Karpas-422 (cell line): ENCODE measurements around the gene KIF9. TPM values are rescaled to one million over a fixed set of nuclear protein-coding genes. Genes with fewer than 3 reads are reported as not detected.
A peak's percentile ranks its signal among the peaks of the same experiment; 100 is the strongest.
"Not testable (repeated sequence)": the region's sequence is repeated elsewhere in the genome, so short reads cannot be mapped to it uniquely, and the experiment has no call there.

Experiments used
- DNase-seq: peaks from one replicate; pipeline ENCODE4 v3.0.0-alpha.2; 2015
- H2AFZ ChIP-seq: fragments of 200-600 bp; sonication (generic); 2 replicates; pipeline ENCODE4 v1.6.1; 2014; ENCODE audit warnings: antibody characterized with exemption, low read length, mixed read lengths
- H3K27ac ChIP-seq: fragments of 200-600 bp; sonication (generic); 2 replicates; pipeline ENCODE4 v1.5.1; 2014; ENCODE audit warnings: mild to moderate bottlenecking, low read length, moderate library complexity
- H3K27me3 ChIP-seq: fragments of 200-600 bp; sonication (generic); 2 replicates; pipeline ENCODE4 v1.6.1; 2014; ENCODE audit warnings: low read length, mixed read lengths
- H3K36me3 ChIP-seq: fragments of 200-600 bp; sonication (generic); 2 replicates; pipeline ENCODE4 v1.6.1; 2014; ENCODE audit warnings: low read length, mixed read lengths; ENCODE audit not compliant: insufficient read depth
- H3K4me1 ChIP-seq: fragments of 200-600 bp; sonication (generic); 2 replicates; pipeline ENCODE4 v1.6.1; 2014; ENCODE audit warnings: mild to moderate bottlenecking, low read length, mixed read lengths
- H3K4me2 ChIP-seq: fragments of 200-600 bp; sonication (generic); 2 replicates; pipeline ENCODE4 v1.6.1; 2014; ENCODE audit warnings: low read length, low read depth, mild to moderate bottlenecking; ENCODE audit not compliant: poor library complexity, severe bottlenecking
- H3K4me3 ChIP-seq: fragments of 200-600 bp; sonication (generic); 2 replicates; pipeline ENCODE4 v1.5.1; 2014; ENCODE audit warnings: mild to moderate bottlenecking, antibody characterized with exemption, low read length, mixed read lengths
- H3K79me2 ChIP-seq: fragments of 200-600 bp; sonication (generic); 2 replicates; pipeline ENCODE4 v1.6.1; 2014; ENCODE audit warnings: mild to moderate bottlenecking, low read length, mixed read lengths
- H3K9ac ChIP-seq: fragments of 200-600 bp; sonication (generic); 2 replicates; pipeline ENCODE4 v1.6.0; 2014; ENCODE audit warnings: low read length
- H3K9me2 ChIP-seq: fragments of 200-600 bp; sonication (generic), shearing (Covaris generic); replicated peaks from 2 replicates; pipeline ENCODE4 v1.6.0; 2014; ENCODE audit warnings: mild to moderate bottlenecking, low read length, moderate library complexity; ENCODE audit not compliant: insufficient read depth
- H3K9me3 ChIP-seq: fragments of 300-700, 200-600 bp; sonication (generic); 2 replicates; pipeline ENCODE4 v1.6.1; 2014; ENCODE audit warnings: low read length, mixed read lengths
- H4K20me1 ChIP-seq: fragments of 200-600 bp; sonication (generic); 2 replicates; pipeline ENCODE4 v1.6.1; 2014; ENCODE audit warnings: mild to moderate bottlenecking, antibody characterized with exemption, low read length, low read depth; ENCODE audit not compliant: insufficient read depth
- total RNA-seq: library from RNA; depleted of rRNA; stranded (reverse); fragments of >200 nt; shearing (Covaris generic); gene quantifications from 2 replicates; pipeline ENCODE4 v1.2.3, GENCODE V29; 2014; ENCODE audit warnings: low replicate concordance; rRNA removed

Gene KIF9, protein sequence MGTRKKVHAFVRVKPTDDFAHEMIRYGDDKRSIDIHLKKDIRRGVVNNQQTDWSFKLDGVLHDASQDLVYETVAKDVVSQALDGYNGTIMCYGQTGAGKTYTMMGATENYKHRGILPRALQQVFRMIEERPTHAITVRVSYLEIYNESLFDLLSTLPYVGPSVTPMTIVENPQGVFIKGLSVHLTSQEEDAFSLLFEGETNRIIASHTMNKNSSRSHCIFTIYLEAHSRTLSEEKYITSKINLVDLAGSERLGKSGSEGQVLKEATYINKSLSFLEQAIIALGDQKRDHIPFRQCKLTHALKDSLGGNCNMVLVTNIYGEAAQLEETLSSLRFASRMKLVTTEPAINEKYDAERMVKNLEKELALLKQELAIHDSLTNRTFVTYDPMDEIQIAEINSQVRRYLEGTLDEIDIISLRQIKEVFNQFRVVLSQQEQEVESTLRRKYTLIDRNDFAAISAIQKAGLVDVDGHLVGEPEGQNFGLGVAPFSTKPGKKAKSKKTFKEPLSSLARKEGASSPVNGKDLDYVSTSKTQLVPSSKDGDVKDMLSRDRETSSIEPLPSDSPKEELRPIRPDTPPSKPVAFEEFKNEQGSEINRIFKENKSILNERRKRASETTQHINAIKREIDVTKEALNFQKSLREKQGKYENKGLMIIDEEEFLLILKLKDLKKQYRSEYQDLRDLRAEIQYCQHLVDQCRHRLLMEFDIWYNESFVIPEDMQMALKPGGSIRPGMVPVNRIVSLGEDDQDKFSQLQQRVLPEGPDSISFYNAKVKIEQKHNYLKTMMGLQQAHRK
- 8.3 and 21.1 TPM in 2 replicates for total RNA-seq

DNA sequence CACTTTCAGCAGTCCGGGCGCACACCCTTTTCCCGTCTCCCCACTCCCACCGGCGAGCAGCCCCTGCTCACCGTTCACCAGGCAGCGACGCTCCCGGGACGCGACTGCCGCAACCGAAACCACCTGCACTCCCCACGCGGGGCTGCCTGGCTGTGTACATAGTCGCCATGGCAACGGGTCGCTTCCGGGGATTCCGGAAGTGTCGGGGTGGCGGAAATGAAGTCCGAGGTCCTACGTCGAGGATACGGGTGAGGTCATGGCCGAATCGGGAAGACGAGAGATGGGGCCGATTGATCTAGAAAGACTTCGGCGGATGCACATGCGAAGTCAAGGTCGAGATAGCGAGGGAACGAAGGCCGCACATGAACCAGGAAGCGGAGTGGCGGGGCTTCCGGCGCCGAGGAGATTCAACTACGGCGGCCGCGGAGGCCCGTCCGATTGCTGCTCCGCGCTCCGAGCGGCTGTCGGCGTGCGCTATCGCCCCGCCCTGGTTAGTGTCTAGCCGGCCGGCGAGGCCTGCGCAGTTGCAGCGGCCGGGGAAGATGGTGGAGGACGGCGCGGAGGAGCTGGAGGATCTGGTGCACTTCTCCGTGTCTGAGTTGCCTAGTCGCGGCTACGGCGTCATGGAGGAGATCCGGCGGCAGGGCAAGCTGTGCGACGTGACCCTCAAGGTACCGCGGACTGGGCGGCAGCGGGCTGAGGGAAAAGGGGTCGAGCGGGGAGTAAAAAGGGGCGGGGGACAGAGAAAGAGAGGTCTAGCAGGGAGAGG is at the start of gene KIF9, which contains the start of gene KLHL18:
Gene KIF9, minus strand, starts transcription at position 376 of the 769 bp plus-strand sequence. CDS start 5,425 bp downstream, outside the sequence.
Gene KLHL18, plus strand, starts transcription at position 521 of the 769 bp plus-strand sequence. Its CDS starts 22 bp downstream, at position 543.
- Histone ChIP-seq H3K79me2 (peaks cover 64% of the 10 kb centered on the region), H4K20me1 (no peaks in the 10 kb centered on the region), H3K27me3 (no peaks in the 10 kb centered on the region), H3K9me2 (no peaks in the 10 kb centered on the region), H3K9ac (peak within 1 kb of the TSS; percentile 97), H3K27ac (peak within 1 kb of the TSS; percentile 92), H3K9me3 (no peaks in the 10 kb centered on the region), H2AFZ (peak within 1 kb of the TSS; percentile 73), H3K36me3 (peaks cover 15% of the 10 kb centered on the region; the same call in 1 of the 2 replicates), H3K4me3 (peak within 1 kb of the TSS; percentile 80), H3K4me2 (peak within 1 kb of the TSS; percentile 82), H3K4me1 (peaks cover 33% of the 10 kb centered on the region)
- DNase-seq: peak; percentile 99

DNA sequence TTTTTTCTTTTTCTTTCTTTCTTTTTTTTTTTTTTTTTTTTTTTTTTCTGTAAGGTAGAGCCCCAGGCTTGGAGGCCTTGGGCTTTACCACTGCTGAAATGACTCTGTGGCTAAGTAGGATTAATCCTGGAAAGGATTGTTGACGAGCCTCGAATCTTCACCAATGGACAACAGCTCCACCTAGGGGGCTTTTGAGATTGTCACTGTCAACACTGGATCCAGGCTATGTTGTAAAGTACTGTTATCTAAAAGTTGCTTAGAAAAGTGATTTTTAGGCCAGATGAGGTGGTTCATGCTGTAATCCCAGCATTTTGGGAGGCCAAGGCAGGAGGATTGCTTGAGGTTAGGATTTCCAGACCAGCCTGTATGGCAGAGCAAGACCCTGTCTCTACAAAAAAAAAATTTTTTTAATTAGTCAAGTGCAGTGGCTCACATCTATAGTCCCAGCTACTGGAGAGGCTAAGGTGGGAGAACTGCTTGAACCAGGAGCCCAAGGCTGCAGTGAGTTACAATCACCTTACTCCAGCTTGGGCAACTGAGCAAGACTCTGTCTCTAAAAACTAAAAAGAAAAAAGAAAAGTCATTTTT is 41.8 kb upstream of the KIF9 start:
- H3K79me2 ChIP-seq: peaks cover 18% of the 10 kb centered on the region
- H3K9me2 ChIP-seq: no peaks in the 10 kb centered on the region
- no peak overlapping the region for H3K27ac ChIP-seq
- H3K4me1 ChIP-seq: peaks cover 7% of the 10 kb centered on the region; the same call in 1 of the 2 replicates
- H3K4me3 ChIP-seq: no peak overlapping the region
- no peak overlapping the region for H3K9ac ChIP-seq
- H2AFZ ChIP-seq: no peak overlapping the region
- H3K9me3 ChIP-seq: no peaks in the 10 kb centered on the region
- H4K20me1 ChIP-seq: no peaks in the 10 kb centered on the region
- H3K36me3 ChIP-seq: peaks cover 58% of the 10 kb centered on the region
- DNase-seq: peak; percentile 84
- H3K27me3 ChIP-seq: no peaks in the 10 kb centered on the region
- H3K4me2 ChIP-seq: no peak overlapping the region

DNA sequence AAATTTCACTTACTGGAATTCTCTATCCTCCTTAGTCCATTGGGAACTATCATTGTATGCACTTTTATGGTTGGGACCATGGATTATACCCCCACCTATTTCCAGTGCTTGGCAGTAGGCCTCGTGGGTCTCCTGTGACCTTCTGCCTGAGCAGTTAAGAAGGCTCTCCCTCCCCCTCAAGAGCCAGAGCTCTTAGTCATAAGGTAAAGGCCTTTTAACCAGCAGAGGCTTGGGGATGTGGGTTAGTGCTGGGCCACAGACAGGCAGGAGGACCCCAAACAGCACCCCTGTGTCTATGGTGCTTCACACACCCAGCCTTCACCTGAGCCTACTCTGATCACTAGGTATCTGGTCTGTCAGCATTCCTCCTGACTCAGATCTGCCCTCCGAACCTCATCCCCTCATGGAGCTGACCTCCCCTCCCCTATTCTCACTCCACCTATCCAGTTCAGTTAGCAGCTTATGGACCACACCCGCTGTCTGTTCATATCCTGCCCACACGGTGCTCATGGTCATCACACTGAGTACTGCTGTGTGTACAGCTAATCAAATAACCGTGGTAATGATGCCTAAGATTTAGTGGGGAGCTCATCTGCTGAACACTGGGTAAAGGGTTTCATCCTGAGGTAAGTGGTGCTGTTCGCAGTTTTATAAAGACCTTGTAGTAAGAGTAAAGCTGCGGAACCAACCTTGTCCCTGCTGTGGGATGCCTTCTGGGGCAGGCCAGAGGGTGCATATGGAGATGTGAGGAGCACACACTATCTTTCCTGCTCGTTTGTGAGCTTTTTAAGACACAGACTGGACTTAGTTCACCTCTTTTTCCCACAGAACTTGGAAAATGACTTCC is 41.1 kb upstream of the KIF9 start:
- DNase-seq: no peak
- no peaks in the 10 kb centered on the region for H3K9me3 ChIP-seq
- H3K4me1 ChIP-seq: peaks cover 9% of the 10 kb centered on the region; the same call in 1 of the 2 replicates
- H3K79me2 ChIP-seq: peaks cover 26% of the 10 kb centered on the region
- no peaks in the 10 kb centered on the region for H4K20me1 ChIP-seq
- no peak overlapping the region for H3K9ac ChIP-seq
- no peaks in the 10 kb centered on the region for H3K27me3 ChIP-seq
- H3K27ac ChIP-seq: no peak overlapping the region
- no peaks in the 10 kb centered on the region for H3K9me2 ChIP-seq
- H2AFZ ChIP-seq: no peak overlapping the region
- H3K36me3 ChIP-seq: peaks cover 63% of the 10 kb centered on the region
- H3K4me3 ChIP-seq: no peak overlapping the region
- H3K4me2 ChIP-seq: no peak overlapping the region

DNA sequence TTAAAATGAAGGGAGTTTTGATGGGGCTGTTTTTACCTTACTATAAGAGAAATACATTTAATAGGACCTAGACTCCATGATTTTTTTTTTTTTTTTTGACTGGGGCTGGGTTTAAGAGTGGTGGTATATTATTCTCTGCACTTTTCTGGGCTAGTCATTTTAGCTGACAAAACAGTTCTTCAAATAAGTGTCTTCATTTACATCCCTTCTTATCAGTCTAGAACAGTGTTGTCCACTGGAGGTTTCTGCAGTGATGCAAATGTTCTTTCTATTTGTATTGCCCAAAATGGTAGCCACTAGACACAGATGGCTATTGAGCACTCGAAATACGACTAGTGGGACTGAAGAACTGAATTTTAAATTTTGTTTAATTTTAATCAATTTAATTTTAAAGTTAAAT is 37.4 kb upstream of the KIF9 start:
- Histone ChIP-seq H3K9me3 (no peaks in the 10 kb centered on the region), H3K9me2 (no peaks in the 10 kb centered on the region), H3K4me1 (peaks cover 9% of the 10 kb centered on the region; the same call in 1 of the 2 replicates), H2AFZ (no peak overlapping the region), H3K4me2 (no peak overlapping the region), H3K79me2 (peaks cover 43% of the 10 kb centered on the region), H3K27ac (peak overlapping the region; percentile 22; the same call in 1 of the 2 replicates), H3K9ac (no peak overlapping the region), H3K36me3 (peaks cover 52% of the 10 kb centered on the region; the same call in 1 of the 2 replicates), H3K4me3 (no peak overlapping the region), H3K27me3 (no peaks in the 10 kb centered on the region), H4K20me1 (no peaks in the 10 kb centered on the region)
- DNase-seq: no peak

DNA sequence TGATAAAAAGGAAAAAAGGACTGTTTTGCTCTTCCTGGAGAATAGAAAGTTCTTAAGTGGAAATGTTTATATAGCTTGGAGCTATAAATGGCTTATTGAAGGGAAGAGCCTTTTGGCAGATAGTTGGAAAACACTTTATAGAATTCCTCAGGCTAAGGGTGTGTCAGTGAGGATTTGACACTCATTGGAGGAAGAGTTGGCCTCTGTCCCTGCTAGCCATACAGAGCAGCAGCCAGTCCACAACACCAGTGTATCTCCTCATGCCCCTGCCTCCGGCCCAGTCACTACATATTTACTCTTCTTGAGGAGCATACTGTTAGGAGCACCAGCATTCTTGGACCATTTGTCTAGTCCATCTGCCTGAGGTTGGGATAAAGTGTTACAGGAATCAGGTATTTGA is 36.3 kb upstream of the KIF9 start:
- Histone ChIP-seq H3K4me2 (no peak overlapping the region), H3K4me3 (no peak overlapping the region), H3K4me1 (peaks cover 12% of the 10 kb centered on the region), H4K20me1 (no peaks in the 10 kb centered on the region), H3K27me3 (no peaks in the 10 kb centered on the region), H3K27ac (no peak overlapping the region), H3K79me2 (peaks cover 48% of the 10 kb centered on the region), H2AFZ (no peak overlapping the region), H3K9ac (no peak overlapping the region), H3K9me2 (no peaks in the 10 kb centered on the region), H3K9me3 (no peaks in the 10 kb centered on the region), H3K36me3 (peaks cover 47% of the 10 kb centered on the region; the same call in 1 of the 2 replicates)
- no peak for DNase-seq

DNA sequence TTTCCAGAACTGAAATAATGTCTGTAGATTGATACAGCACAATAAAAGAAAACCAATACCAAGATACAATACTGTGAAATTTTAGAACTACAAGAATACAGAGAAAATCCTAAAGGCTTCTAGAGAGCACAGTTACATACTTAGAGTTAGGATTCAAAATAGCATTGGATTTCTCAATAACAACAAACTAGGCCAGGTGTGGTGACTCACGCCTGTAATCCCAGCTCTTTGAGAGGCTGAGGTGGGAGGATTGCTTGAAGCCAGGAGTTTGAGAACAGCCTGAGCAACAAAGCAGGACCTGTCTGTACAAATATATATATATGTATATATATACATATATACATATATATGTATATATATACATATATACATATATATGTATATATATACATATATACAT is 33.6 kb upstream of the KIF9 start:
- not testable (repeated sequence) for H4K20me1 ChIP-seq, H3K4me2 ChIP-seq, H3K9me2 ChIP-seq, H3K4me3 ChIP-seq, H3K27me3 ChIP-seq, H3K9me3 ChIP-seq, H2AFZ ChIP-seq, H3K27ac ChIP-seq, H3K9ac ChIP-seq, DNase-seq
- Histone ChIP-seq H3K36me3 (peaks cover 26% of the 10 kb centered on the region; the same call in 1 of the 2 replicates), H3K4me1 (peaks cover 37% of the 10 kb centered on the region), H3K79me2 (peaks cover 69% of the 10 kb centered on the region)

DNA sequence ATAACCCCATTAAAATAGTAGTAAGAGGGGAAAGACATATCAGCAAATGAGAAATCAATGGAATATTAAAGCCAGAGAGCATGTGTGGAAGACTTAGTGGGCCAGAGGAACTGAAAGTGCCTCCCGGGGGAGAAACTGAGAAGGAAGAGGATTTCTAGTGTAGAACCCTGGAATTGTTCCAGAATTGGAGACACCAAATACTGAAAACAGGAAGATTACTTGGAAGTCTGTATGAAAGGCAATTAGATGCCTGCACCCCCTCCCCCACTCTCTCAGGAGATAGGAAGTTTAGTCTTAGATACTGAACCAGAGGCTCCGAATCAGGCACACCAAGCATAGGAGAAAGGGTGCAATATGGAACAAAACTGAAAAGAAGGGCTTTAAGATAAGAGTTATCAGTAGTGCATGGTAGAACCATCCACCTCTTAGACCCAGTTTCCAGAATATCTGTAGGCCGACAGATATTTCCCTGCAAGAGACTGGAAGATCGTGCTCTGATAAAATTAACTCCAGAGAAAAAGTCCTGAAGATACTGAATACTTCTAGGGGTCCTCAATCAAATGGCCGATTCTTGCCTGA is 32.6 kb upstream of the KIF9 start:
- no peaks in the 10 kb centered on the region for H4K20me1 ChIP-seq
- no peak overlapping the region for H3K4me3 ChIP-seq
- H3K36me3 ChIP-seq: peaks cover 20% of the 10 kb centered on the region; the same call in 1 of the 2 replicates
- H3K4me2 ChIP-seq: no peak overlapping the region
- H3K9me2 ChIP-seq: no peaks in the 10 kb centered on the region
- H3K9me3 ChIP-seq: no peaks in the 10 kb centered on the region
- H3K79me2 ChIP-seq: peaks cover 79% of the 10 kb centered on the region
- no peak for DNase-seq
- no peak overlapping the region for H3K9ac ChIP-seq
- H2AFZ ChIP-seq: no peak overlapping the region
- H3K4me1 ChIP-seq: peaks cover 47% of the 10 kb centered on the region
- no peaks in the 10 kb centered on the region for H3K27me3 ChIP-seq
- H3K27ac ChIP-seq: 0 out of 2 replicates have a peak overlapping the region, but pooled peaks have one; percentile 3
